ENCODE data around the gene SULF2.
"Not testable (repeated sequence)": the region's sequence is repeated elsewhere in the genome, so short reads cannot be mapped to it uniquely, and the experiment has no call there.

The SULF2 gene

GRCh38 chr20:47804224-47804825 is 19.0 kb upstream of the SULF2 start:
- not testable (repeated sequence) for DNase-seq

- no peak for DNase-seq
These were observed 17.7 kb upstream of the SULF2 start for GRCh38 chr20:47802975-47803374.

- no peak for DNase-seq
These were observed 17.1 kb upstream of the SULF2 start for GRCh38 chr20:47802226-47802920.

- DNase-seq = no peak
These were observed 16.5 kb upstream of the SULF2 start for GRCh38 chr20:47801759-47802158.

GRCh38 chr20:47801079-47801478 is 15.8 kb upstream of the SULF2 start:
- DNase-seq = no peak

- no peak for DNase-seq
These were observed 15.3 kb upstream of the SULF2 start for GRCh38 chr20:47800623-47801022.

GRCh38 chr20:47799116-47799715 is 13.9 kb upstream of the SULF2 start:
- DNase-seq = no peak

- no peak for DNase-seq
These were observed 11.7 kb upstream of the SULF2 start for GRCh38 chr20:47796971-47797370.

GRCh38 chr20:47795214-47795907 is 10.1 kb upstream of the SULF2 start:
- no peak for DNase-seq

GRCh38 chr20:47794264-47794663 is 9.0 kb upstream of the SULF2 start:
- not testable (repeated sequence) for DNase-seq

- DNase-seq = no peak
These were observed 6.8 kb upstream of the SULF2 start for GRCh38 chr20:47792021-47792618.

- DNase-seq = no peak
These were observed 5.9 kb upstream of the SULF2 start for GRCh38 chr20:47791084-47791599.

GRCh38 chr20:47790580-47790965 is 5.3 kb upstream of the SULF2 start:
- DNase-seq = no peak

- DNase-seq = no peak
These were observed 4.7 kb upstream of the SULF2 start for GRCh38 chr20:47789764-47790579.

GRCh38 chr20:47789081-47789763 is 3.9 kb upstream of the SULF2 start:
- no peak for DNase-seq

GRCh38 chr20:47788741-47789080 is 3.4 kb upstream of the SULF2 start:
- DNase-seq = no peak

- DNase-seq = no peak
These were observed 1.5 kb upstream of the SULF2 start for GRCh38 chr20:47786765-47787107.

GRCh38 chr20:47785854-47786764 is 828 bp upstream of the SULF2 start:
- no peak for DNase-seq

- no peak for DNase-seq
These were observed 526 bp downstream of the SULF2 start for GRCh38 chr20:47784599-47785310.
